AG04449 (cell line): Measurements from ENCODE around the gene FUT3.
"Not testable (repeated sequence)": the region's sequence is repeated elsewhere in the genome, so short reads cannot be mapped to it uniquely, and the experiment has no call there.

Experiments
- CTCF ChIA-PET: fragments of 350-600 bp; formaldehyde crosslinking; extraction: SDS; loops from one replicate; lab custom pipeline; 2021; ENCODE audit warnings: antibody characterized with exemption; lab: Yijun Ruan, JAX
- POLR2A ChIA-PET: fragments of 400-600, 350-600 bp; formaldehyde crosslinking; extraction: SDS; loops from one replicate; lab custom pipeline; 2020; ENCODE audit warnings: antibody characterized with exemption, inconsistent platforms; lab: Yijun Ruan, JAX
- DNase-seq: peaks from one replicate; pipeline ENCODE4 v3.0.0-alpha.2; 2010; ENCODE audit warnings: low read depth, low spot score
- H3K4me3 ChIP-seq: 2 replicates; pipeline ENCODE4 v1.5.1; 2011; ENCODE audit warnings: low read depth, mild to moderate bottlenecking, control low read depth, low read length
- CTCF ChIP-seq: IDR thresholded peaks from one replicate; pipeline ENCODE4 v1.5.1; 2011; ENCODE audit warnings: mild to moderate bottlenecking, moderate library complexity, low read length, control low read depth, inconsistent platforms; ENCODE audit not compliant: insufficient read depth; ENCODE audit errors: missing control alignments

FUT3 gene

GRCh38 chr19:5882421-5882968, 31.2 kb upstream of the FUT3 start:
- POLR2A ChIA-PET, result no interaction called here
- TF ChIP-seq CTCF, result no peak
- CTCF ChIA-PET, result interaction anchor here (1.3 to 7.5 kb wide), 4 partner anchors 9 to 78 kb away, joined by 3 to 38 read pairs (median 6); partner anchors contain the start of gene NRTN
- H3K4me3 ChIP-seq, result no peak overlapping the region
- no peak for DNase-seq

- TF ChIP-seq CTCF, result no peak
- H3K4me3 ChIP-seq, result no peak overlapping the region
- ChIA-PET POLR2A (no interaction called here), CTCF (interaction anchor here (1.3 to 7.5 kb wide), 3 partner anchors 10 to 78 kb away, joined by 3 to 38 read pairs (median 5); partner anchors contain the start of gene NRTN)
- DNase-seq, result no peak
Observed at GRCh38 chr19:5881543-5882299, 30.5 kb upstream of the FUT3 start.

GRCh38 chr19:5880604-5881078, 29.4 kb upstream of the FUT3 start:
- ChIA-PET CTCF (interaction anchor here (2.1 to 3.0 kb wide), 2 partner anchors 74 to 77 kb away, joined by 5 to 13 read pairs; no protein-coding TSS in a partner anchor), POLR2A (no interaction called here)
- DNase-seq, result peak; percentile 54
- TF ChIP-seq CTCF, result no peak
- no peak overlapping the region for H3K4me3 ChIP-seq

GRCh38 chr19:5880196-5880595, 28.9 kb upstream of the FUT3 start:
- CTCF ChIA-PET, result interaction anchor here (2.1 to 3.0 kb wide), 2 partner anchors 74 to 76 kb away, joined by 5 to 13 read pairs; no protein-coding TSS in a partner anchor
- POLR2A ChIA-PET, result interaction anchor here (0.6 kb wide), 1 partner anchor 9 kb away, joined by 3 read pairs; no protein-coding TSS in a partner anchor
- TF ChIP-seq CTCF, result no peak
- no peak overlapping the region for H3K4me3 ChIP-seq
- no peak for DNase-seq

GRCh38 chr19:5877882-5878281, 26.6 kb upstream of the FUT3 start:
- ChIA-PET CTCF (interaction anchor here (1.0 to 1.8 kb wide), 2 partner anchors 9 to 14 kb away, joined by 3 to 4 read pairs; no protein-coding TSS in a partner anchor), POLR2A (no interaction called here)
- TF ChIP-seq CTCF, result no peak
- no peak for DNase-seq
- no peak overlapping the region for H3K4me3 ChIP-seq

- TF ChIP-seq CTCF, result no peak
- no peak overlapping the region for H3K4me3 ChIP-seq
- no peak for DNase-seq
- POLR2A ChIA-PET, result no interaction called here
- CTCF ChIA-PET, result interaction anchor here (1.8 kb wide), 1 partner anchor 15 kb away, joined by 4 read pairs; no protein-coding TSS in a partner anchor
Observed at GRCh38 chr19:5877427-5877826, 26.2 kb upstream of the FUT3 start.

- H3K4me3 ChIP-seq, POLR2A ChIA-PET, DNase-seq: not testable (repeated sequence)
- CTCF ChIA-PET, result interaction anchor here (1.3 kb wide), 1 partner anchor 70 kb away, joined by 6 read pairs; no protein-coding TSS in a partner anchor
Observed at GRCh38 chr19:5874496-5874895, 23.2 kb upstream of the FUT3 start.
